ENCODE results near the gene TLK2.

Gene TLK2

DNA sequence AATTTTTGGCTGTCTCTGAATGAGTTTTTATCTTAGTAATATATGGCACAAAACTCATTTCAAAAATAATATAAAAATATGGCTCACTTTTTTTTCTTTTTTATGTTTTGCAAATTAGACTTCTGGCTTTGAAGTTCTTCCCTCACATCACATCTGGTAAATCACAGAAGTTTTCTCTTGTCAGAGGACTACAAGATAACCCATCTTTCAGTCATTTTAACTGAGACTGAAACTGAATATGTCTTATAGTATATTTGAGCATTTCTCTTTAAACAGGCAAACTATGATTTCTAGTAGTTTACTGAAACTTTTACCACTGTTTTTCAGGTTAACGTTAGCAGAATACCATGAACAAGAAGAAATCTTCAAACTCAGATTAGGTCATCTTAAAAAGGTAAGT lies 97.8 kb downstream of the TLK2 start:
- DNase-seq (no peak), ATAC-seq (ENCODE audit: insufficient read depth, low read depth) (no peak)
- Histone ChIP-seq H3K4me2 (ENCODE audit: insufficient read depth, low read length) (no peak overlapping the region), H3K9ac (ENCODE audit: low read depth, low read length) (no peak overlapping the region), H4K20me1 (ENCODE audit: insufficient read depth, low read length) (no peaks in the 10 kb centered on the region; the same call in 1 of the 2 replicates), H3K4me1 (ENCODE audit: insufficient read depth, low read length) (no peaks in the 10 kb centered on the region), H3K27me3 (ENCODE audit: insufficient read depth, low read length, poor library complexity) (no peaks in the 10 kb centered on the region), H3K27ac (ENCODE audit: low read length) (no peak overlapping the region), H2AFZ (ENCODE audit: low read depth, low read length) (no peak overlapping the region), H3K79me2 (ENCODE audit: insufficient read depth, low read length) (peaks cover 3% of the 10 kb centered on the region; the same call in 1 of the 2 replicates), H3K36me3 (ENCODE audit: insufficient read depth, low read length) (peaks cover 79% of the 10 kb centered on the region), H3K9me3 (ENCODE audit: insufficient read depth, low read length, severe bottlenecking) (no peaks in the 10 kb centered on the region), H3K4me3 (ENCODE audit: low read depth in 1 of 2, low read length in 2 of 2) (no peak overlapping the region)
- TF ChIP-seq, protein P1, sequence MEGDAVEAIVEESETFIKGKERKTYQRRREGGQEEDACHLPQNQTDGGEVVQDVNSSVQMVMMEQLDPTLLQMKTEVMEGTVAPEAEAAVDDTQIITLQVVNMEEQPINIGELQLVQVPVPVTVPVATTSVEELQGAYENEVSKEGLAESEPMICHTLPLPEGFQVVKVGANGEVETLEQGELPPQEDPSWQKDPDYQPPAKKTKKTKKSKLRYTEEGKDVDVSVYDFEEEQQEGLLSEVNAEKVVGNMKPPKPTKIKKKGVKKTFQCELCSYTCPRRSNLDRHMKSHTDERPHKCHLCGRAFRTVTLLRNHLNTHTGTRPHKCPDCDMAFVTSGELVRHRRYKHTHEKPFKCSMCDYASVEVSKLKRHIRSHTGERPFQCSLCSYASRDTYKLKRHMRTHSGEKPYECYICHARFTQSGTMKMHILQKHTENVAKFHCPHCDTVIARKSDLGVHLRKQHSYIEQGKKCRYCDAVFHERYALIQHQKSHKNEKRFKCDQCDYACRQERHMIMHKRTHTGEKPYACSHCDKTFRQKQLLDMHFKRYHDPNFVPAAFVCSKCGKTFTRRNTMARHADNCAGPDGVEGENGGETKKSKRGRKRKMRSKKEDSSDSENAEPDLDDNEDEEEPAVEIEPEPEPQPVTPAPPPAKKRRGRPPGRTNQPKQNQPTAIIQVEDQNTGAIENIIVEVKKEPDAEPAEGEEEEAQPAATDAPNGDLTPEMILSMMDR (IDR thresholded peaks at IDR 0.05; ENCODE audit: borderline replicate concordance, extremely low read depth, low read length, poor library complexity, severe bottlenecking) = no peak
- no peak for TF ChIP-seq EZH2 (IDR thresholded peaks at IDR 0.05; ENCODE audit: borderline replicate concordance, low read depth, low read length, severe bottlenecking)

- Histone ChIP-seq H3K4me2 (ENCODE audit: insufficient read depth, low read length) (no peak overlapping the region), H4K20me1 (ENCODE audit: insufficient read depth, low read length) (no peaks in the 10 kb centered on the region), H3K27ac (ENCODE audit: low read length) (no peak overlapping the region), H3K27me3 (ENCODE audit: insufficient read depth, low read length, poor library complexity) (no peaks in the 10 kb centered on the region), H3K9ac (ENCODE audit: low read depth, low read length) (no peak overlapping the region), H2AFZ (ENCODE audit: low read depth, low read length) (no peak overlapping the region), H3K4me3 (ENCODE audit: low read depth in 1 of 2, low read length in 2 of 2) (no peak overlapping the region), H3K9me3 (ENCODE audit: insufficient read depth, low read length, severe bottlenecking) (no peaks in the 10 kb centered on the region), H3K79me2 (ENCODE audit: insufficient read depth, low read length) (no peaks in the 10 kb centered on the region), H3K36me3 (ENCODE audit: insufficient read depth, low read length) (peaks cover 76% of the 10 kb centered on the region), H3K4me1 (ENCODE audit: insufficient read depth, low read length) (no peaks in the 10 kb centered on the region)
- TF ChIP-seq, protein P1 (IDR thresholded peaks at IDR 0.05; ENCODE audit: borderline replicate concordance, extremely low read depth, low read length, poor library complexity, severe bottlenecking) = no peak
- no peak for TF ChIP-seq EZH2 (IDR thresholded peaks at IDR 0.05; ENCODE audit: borderline replicate concordance, low read depth, low read length, severe bottlenecking)
- no peak for ATAC-seq (ENCODE audit: insufficient read depth, low read depth)
- DNase-seq = no peak
Measured at GRCh38 chr17:62578757-62579487, 100.3 kb downstream of the TLK2 start.

DNA sequence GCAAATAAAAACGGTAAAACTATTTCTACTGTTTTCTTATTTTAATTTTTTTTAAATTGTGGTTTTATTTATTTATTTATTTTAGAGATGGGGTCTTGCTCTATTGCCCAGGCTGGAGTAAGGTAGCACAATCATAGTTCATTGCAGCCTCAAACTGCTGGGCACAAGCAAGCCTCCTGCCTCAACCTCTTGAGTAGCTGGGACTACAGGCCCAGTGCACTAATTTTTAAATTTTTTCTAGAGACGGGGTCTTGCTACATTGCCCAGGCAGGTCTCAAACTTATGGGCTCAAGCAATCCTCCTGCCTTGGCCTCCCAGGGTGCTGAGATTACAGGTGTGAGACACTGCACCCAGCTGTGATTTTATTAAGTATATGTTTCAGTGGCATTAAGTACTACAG lies 102.3 kb downstream of the TLK2 start:
- H3K4me2 ChIP-seq (ENCODE audit: insufficient read depth, low read length) = no peak overlapping the region
- H3K4me1 ChIP-seq (ENCODE audit: insufficient read depth, low read length) = no peaks in the 10 kb centered on the region
- no peak overlapping the region for H3K9ac ChIP-seq (ENCODE audit: low read depth, low read length)
- peaks cover 67% of the 10 kb centered on the region for H3K36me3 ChIP-seq (ENCODE audit: insufficient read depth, low read length)
- H3K9me3 ChIP-seq (ENCODE audit: insufficient read depth, low read length, severe bottlenecking) = no peaks in the 10 kb centered on the region
- TF ChIP-seq, protein P1 (IDR thresholded peaks at IDR 0.05; ENCODE audit: borderline replicate concordance, extremely low read depth, low read length, poor library complexity, severe bottlenecking) = no peak
- TF ChIP-seq EZH2 (IDR thresholded peaks at IDR 0.05; ENCODE audit: borderline replicate concordance, low read depth, low read length, severe bottlenecking) = no peak
- H2AFZ ChIP-seq (ENCODE audit: low read depth, low read length) = no peak overlapping the region
- ATAC-seq (ENCODE audit: insufficient read depth, low read depth) (no peak), DNase-seq (no peak)
- no peaks in the 10 kb centered on the region for H3K27me3 ChIP-seq (ENCODE audit: insufficient read depth, low read length, poor library complexity)
- no peaks in the 10 kb centered on the region for H4K20me1 ChIP-seq (ENCODE audit: insufficient read depth, low read length)
- H3K27ac ChIP-seq (ENCODE audit: low read length) = no peak overlapping the region
- no peak overlapping the region for H3K4me3 ChIP-seq (ENCODE audit: low read depth in 1 of 2, low read length in 2 of 2)
- H3K79me2 ChIP-seq (ENCODE audit: insufficient read depth, low read length) = no peaks in the 10 kb centered on the region
